Erythroblast (primary cell): Measurements from ENCODE around the gene GAPDH.

Experiments used
- DNase-seq, 2 experiments: peaks; one replicate each; lab custom pipeline; 2025; lab: John Stamatoyannopoulos, UW
- GATA1 ChIP-seq: IDR thresholded peaks from 2 replicates; pipeline ENCODE4 v1.6.1; 2011; ENCODE audit warnings: low read depth, mild to moderate bottlenecking, control low read depth, low read length, moderate library complexity
- POLR2A ChIP-seq: IDR thresholded peaks from 2 replicates; pipeline ENCODE4 v1.6.1; 2011; ENCODE audit warnings: mild to moderate bottlenecking, low read length

Gene GAPDH

DNA sequence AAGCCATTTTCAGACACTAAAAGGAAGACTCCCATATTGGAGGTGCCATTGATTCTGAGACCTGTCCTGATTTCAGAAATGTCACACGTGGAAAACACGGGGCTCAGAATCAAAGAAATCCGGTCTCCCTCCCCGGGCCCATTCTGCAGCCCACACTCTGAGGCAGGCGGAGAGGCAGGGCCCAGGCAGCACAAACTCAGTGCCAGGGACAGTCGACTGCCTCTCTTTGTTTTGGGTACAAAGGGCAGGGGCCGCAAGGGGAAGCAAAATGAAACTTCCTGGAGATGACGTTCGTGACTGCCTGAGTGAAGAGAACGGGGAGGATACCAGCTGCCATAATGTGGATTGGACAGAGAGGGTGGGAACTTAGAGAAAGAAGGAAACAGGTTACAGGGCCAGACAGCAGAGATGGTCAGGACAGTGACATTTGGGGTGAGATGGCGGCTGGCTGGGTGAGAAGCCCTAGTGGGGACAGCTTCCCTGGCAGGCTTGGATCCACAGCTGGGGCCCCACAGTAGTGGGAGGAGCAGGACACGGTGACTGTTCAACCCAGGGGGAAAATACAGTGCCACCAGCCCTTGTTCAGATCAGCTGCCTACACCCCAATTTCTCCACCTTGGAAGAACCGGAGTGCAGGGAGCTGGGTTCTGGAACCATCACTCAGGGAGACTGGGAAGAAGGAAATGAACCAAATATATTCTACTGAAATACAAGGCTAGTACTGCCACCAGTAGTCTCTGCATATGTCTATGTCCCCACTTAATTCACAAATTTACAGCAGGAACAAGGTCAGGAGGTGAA, 8.1 kb downstream of the GAPDH start:
- TF ChIP-seq GATA1: no peak
- no peak for TF ChIP-seq POLR2A
- DNase-seq: no peak

DNA sequence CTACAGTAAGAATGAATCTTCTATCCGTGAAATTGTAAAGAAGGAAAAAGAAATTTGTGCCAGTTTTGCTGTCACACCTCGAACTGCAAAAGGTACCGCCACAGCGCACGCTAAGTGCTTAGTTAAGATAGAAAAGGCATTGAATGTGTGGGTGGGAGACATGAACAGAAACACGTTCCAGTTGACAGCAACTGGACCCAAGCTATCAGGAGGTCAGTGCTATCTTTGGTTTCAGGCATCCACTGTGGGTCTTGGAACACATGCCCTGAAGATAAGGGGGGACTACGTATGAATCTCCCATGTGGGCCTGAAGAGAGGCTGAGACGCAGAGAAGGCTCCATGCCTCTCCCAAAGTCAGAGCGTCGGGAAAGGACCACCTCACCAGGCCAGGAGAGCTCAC, 11.7 kb downstream of the GAPDH start:
- TF ChIP-seq GATA1 (peak; percentile 31), POLR2A (no peak)

DNA sequence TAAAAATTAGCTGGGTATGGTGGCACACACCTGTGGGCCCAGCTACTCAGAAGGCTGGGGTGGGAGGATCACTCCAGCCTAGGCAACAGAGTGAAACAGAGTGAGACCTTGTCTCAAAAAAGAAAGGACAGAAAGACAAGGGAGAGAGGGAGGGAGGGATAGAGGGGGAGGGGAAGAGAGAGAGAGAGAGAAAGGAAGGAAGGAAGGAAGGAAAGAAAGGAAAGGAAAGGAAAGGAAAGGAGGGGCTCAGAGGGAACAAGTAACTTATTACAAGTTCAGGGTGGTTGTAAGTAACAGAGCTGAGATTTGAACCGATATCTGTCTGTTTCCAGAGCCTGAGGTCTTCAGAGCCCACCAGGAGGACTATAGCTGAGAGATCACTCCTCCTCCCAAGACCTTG, 13.2 kb downstream of the GAPDH start:
- TF ChIP-seq POLR2A (no peak), GATA1 (no peak)
- DNase-seq: no peak

More for the DNA sequence above, 11.7 kb downstream of the GAPDH start:
- peak; percentile 73 to 93 for DNase-seq

GRCh38 chr12:6547987-6548386, 13.7 kb downstream of the GAPDH start:
- TF ChIP-seq GATA1: no peak
- TF ChIP-seq POLR2A: no peak
- DNase-seq: no peak

DNA sequence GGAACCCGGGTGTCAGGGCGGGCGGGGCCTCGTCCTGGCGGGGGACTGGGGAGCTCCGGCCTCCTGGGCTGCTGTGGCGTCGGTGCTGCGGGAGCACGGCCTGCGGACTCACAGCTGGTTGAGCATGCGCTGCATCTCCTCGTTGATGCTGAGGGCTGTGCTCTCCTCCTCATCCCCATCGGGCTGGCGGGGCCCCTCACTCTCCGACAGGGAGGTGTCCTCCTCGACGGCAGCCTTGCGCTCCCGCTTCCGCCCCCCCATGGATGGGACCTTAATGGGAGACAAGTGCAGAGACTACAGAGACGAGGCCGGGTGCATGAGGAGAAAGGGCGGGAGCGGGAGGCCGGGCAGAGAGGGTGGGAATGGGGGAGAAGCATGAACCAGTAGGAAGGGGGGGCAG, 14.2 kb downstream of the GAPDH start:
- no peak for DNase-seq
- TF ChIP-seq POLR2A (no peak), GATA1 (no peak)

DNA sequence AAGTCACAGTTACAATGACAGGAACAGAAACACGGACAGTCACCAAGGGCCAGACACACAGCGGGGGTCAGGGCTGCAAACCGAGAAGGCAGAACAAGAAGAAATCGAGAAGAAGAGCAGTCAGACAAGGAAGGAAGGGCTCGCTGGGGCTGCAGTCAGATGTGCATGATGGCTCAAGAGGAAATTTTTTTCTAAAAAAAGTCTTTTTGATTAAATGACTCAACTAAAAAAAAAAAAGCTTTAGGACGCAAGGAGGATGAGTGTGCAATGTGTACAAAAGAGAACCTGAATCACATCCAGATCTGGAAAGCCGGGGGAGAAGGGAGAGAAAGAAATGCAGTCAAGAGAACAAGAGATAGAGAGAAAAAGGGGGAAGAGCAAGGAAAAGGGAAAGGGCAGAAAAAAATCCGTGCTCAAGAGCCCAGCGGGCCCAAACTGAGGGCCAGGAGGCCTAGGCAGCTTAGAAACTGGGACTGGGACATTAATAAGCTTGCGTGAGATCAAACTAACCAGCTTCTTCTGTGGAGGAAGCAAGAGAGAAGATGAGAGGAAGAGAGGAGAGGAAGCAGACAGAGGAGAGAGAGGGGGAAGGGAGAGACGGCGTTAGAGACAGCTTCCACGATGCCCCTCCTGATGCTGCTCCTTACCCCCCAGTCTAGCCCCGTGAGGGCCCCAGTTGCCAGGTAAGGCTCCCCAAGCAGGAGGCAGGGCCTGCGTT, 14.8 kb downstream of the GAPDH start:
- no peak for DNase-seq
- TF ChIP-seq POLR2A: no peak
- TF ChIP-seq GATA1: no peak

DNA sequence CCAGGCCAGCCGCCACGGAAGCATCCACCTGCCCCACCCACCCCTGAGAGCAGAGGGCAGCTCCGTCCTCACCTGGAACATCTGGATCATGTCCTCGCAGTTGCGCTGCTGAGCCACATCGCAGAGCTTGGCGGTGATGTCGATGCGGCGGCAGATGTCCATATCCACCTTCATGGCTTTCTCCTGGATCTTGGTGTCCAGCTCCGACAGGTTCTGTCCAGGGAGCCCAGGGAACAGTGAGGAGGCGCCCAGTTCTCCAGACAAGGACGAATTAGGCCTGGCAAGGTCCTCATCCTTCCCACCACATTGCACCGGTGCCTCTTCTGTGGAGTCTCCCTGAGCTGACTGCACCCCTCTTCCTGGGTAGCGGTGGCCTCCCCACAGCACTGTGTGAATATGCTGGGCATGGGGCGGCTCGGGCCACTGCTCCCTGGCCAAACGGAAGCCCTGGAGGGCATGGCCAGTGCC, 15.4 kb downstream of the GAPDH start:
- DNase-seq: no peak
- TF ChIP-seq POLR2A (no peak), GATA1 (no peak)

DNA sequence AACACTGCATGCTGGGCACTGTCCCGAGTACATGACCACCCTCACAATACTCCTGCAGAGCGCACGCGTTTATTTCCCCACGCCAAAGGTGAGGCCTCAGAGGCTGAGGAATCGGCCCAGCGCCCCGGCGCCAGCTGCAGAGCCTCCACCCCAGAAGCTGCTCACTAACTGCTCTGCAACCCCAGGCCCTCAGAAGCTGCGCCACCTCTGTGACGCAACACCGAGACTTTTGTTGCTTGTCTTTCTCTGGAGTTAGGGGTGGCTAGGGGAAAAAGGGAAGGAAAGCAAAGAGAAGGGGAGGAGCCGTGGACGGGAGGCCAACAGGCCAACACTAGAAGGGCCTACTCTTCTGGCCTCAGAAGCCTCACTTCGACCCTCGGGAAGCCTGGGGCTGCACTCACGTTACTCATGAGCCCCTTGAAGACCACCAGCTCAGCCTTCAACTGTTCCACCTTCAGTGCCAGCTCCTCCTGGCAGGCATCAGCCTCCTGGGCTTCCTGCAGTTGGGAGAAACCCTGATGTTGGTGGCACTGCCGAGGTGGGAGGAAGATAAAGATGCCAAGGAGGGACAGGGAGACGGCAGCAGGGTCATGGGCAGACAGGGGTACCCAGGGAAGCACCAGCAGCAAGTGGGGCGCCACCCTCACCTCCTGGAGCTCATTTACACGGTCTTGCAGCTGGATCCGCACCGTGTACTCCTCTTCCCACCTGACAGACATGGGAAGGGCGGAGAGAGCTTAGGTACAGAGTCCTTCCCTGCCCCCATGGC, 16.2 kb downstream of the GAPDH start:
- no peak for TF ChIP-seq GATA1
- DNase-seq: no peak

GRCh38 chr12:6551063-6551461, 16.7 kb downstream of the GAPDH start:
- TF ChIP-seq POLR2A (no peak), GATA1 (no peak)
- no peak for DNase-seq

GRCh38 chr12:6551496-6552139, 17.3 kb downstream of the GAPDH start:
- no peak for DNase-seq
- no peak for TF ChIP-seq GATA1
- no peak for TF ChIP-seq POLR2A

GRCh38 chr12:6552140-6552551, 17.8 kb downstream of the GAPDH start:
- DNase-seq: no peak
- TF ChIP-seq GATA1 (no peak), POLR2A (no peak)

GRCh38 chr12:6553051-6553868, 18.9 kb downstream of the GAPDH start:
- TF ChIP-seq GATA1 (no peak), POLR2A (no peak)
- no peak for DNase-seq
